Right lobe of liver (tissue), 6 donors: ENCODE data around the gene ENTREP1. TPM values are rescaled to one million over a fixed set of nuclear protein-coding genes. Genes with fewer than 3 reads are reported as not detected.
"Not testable (repeated sequence)": the region's sequence is repeated elsewhere in the genome, so short reads cannot be mapped to it uniquely, and the experiment has no call there.

Source experiments
- ATAC-seq, 4 donors: fragments of 200-7000 bp; cut with Tn5 transposase; one replicate each; pipeline ENCODE4 v1.9.1; 2020; ENCODE audit warnings: mild to moderate bottlenecking in 4 of 4, moderate library complexity in 4 of 4
- DNase-seq, 3 donors: peaks; one replicate each; pipeline ENCODE4 v3.0.0-alpha.2; 2020
- H3K27ac ChIP-seq, 3 donors: fragments of 200-600 bp; one replicate each; pipeline ENCODE4 v1.8.0; 2022
- H3K27me3 ChIP-seq, 2 donors: fragments of 200-600 bp; one replicate each; pipeline ENCODE4 v1.8.0; 2022
- H3K36me3 ChIP-seq, 4 donors: fragments of 200-600 bp; sonication (generic) in 1 of 4; one replicate each; pipeline versions ENCODE4 v1.5.1 to v1.8.0; 2017 to 2022; ENCODE audit warnings: control low read depth in 1 of 4
- H3K4me1 ChIP-seq, 4 donors: fragments of 200-600 bp; sonication (generic) in 1 of 4; one replicate each; pipeline versions ENCODE4 v1.5.1 to v1.8.0; 2017 to 2022; ENCODE audit warnings: control low read depth in 1 of 4
- H3K4me3 ChIP-seq, 3 donors: fragments of 200-600 bp; one replicate each; pipeline ENCODE4 v1.8.0; 2022
- H3K9me3 ChIP-seq, 4 donors: fragments of 200-600 bp; sonication (generic) in 1 of 4; one replicate each; pipeline versions ENCODE4 v1.5.1 to v1.8.0; 2017 to 2022; ENCODE audit warnings: control low read depth in 1 of 4
- CTCF ChIP-seq, 4 donors: fragments of 200-600 bp in 3 of 4; fragments of 450-650 bp in 1 of 4; IDR thresholded peaks; one replicate each; pipeline versions ENCODE4 v1.5.1 to v1.8.0; 2016 to 2022; ENCODE audit warnings: antibody characterized with exemption in 4 of 4, mild to moderate bottlenecking in 2 of 4
- POLR2A ChIP-seq: fragments of 450-650 bp; IDR thresholded peaks from one replicate; pipeline ENCODE4 v1.6.1; 2017; ENCODE audit warnings: antibody characterized with exemption, mild to moderate bottlenecking
- WGBS: methylation state at CpG from one replicate; pipeline ENCODE4 v1.1.6; 2018; ENCODE audit warnings: low coverage, low lambda C conversion rate; ENCODE audit not compliant: insufficient coverage; ENCODE audit errors: missing lambda C conversion rate; 5-methylcytosine and 5-hydroxymethylcytosine counted together
- intact Hi-C, 2 donors: fragments of 100-400 bp; cut with DNase I; formaldehyde crosslinking; loops; one replicate each; pipeline versions ENCODE4 v1.11.2 to v1.14.1; 2022
- total RNA-seq, 6 experiments: library from RNA; depleted of rRNA in 2 of 6; stranded (reverse); fragments of >200 nt in 2 of 6; fragmentation: NEBNext Ultra II Directional in 3 of 6; extraction: Animal tissue kit (Norgen Biotek cat#: 25700) in 3 of 6; gene quantifications; one replicate each; pipeline versions ENCODE4 v1.1.0 to v1.2.4, GENCODE V29; 2016 to 2023
- donor health status: DM: no; HTN: yes; CAD: no.
- donor health status: DM: no; HTN: no; CAD: no.
- donor health status: DM: no; HTN: no; CAD: no.
- donor health status: DM: no; HTN: yes; CAD: no.
- donor health status: DM: no; HTN: yes; CAD: no.

The ENTREP1 gene
- total RNA-seq, 6 experiments from 2014 or later: 0.12 to 0.42 (median 0.30) TPM

- Histone ChIP-seq H3K9me3 (no peaks in the 10 kb centered on the region), H3K27me3 (no peaks in the 10 kb centered on the region), H3K27ac (no peak overlapping the region), H3K36me3 (no peaks in the 10 kb centered on the region), H3K4me3 (no peak overlapping the region), H3K4me1 (no peaks in the 10 kb centered on the region)
- DNase-seq (no peak), ATAC-seq (no peak)
- TF ChIP-seq CTCF (IDR thresholded peaks at IDR 0.05): no peak
- TF ChIP-seq POLR2A: no peak
- no CpG with 5 or more reads among the region's 5 CpGs for WGBS
- intact Hi-C loops: no loop called here
These were observed 70.7 kb downstream of the ENTREP1 start for GRCh38 chr9:69395718-69396117.

DNA sequence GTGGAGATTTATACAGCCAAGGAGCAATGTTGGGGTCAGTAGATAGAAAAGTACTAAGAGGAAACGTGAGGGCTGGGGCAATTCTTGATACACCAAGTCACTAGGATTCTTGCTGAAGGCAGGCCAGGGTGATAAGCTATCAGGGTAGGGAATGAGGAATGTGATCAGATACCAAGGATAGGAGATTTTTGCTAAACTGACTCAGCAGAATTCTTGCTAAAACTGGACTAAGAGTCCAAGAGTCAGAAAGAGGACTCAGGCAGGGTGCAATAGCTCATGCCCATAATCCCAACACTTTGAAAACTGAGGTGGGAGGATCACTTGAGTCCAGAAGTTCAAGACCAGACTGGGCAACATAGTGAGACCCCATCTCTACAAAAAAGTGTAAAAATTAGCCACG is 71.7 kb downstream of the ENTREP1 start:
- Histone ChIP-seq H3K27me3 (no peaks in the 10 kb centered on the region), H3K4me3 (no peak overlapping the region), H3K36me3 (no peaks in the 10 kb centered on the region), H3K27ac (no peak overlapping the region), H3K4me1 (no peaks in the 10 kb centered on the region), H3K9me3 (no peaks in the 10 kb centered on the region)
- no peak for TF ChIP-seq CTCF (IDR thresholded peaks at IDR 0.05)
- TF ChIP-seq POLR2A: no peak
- DNase-seq (no peak), ATAC-seq (no peak)
- WGBS: 92% methylated on average over 2 of the region's 2 CpGs
- intact Hi-C loops: no loop called here

DNA sequence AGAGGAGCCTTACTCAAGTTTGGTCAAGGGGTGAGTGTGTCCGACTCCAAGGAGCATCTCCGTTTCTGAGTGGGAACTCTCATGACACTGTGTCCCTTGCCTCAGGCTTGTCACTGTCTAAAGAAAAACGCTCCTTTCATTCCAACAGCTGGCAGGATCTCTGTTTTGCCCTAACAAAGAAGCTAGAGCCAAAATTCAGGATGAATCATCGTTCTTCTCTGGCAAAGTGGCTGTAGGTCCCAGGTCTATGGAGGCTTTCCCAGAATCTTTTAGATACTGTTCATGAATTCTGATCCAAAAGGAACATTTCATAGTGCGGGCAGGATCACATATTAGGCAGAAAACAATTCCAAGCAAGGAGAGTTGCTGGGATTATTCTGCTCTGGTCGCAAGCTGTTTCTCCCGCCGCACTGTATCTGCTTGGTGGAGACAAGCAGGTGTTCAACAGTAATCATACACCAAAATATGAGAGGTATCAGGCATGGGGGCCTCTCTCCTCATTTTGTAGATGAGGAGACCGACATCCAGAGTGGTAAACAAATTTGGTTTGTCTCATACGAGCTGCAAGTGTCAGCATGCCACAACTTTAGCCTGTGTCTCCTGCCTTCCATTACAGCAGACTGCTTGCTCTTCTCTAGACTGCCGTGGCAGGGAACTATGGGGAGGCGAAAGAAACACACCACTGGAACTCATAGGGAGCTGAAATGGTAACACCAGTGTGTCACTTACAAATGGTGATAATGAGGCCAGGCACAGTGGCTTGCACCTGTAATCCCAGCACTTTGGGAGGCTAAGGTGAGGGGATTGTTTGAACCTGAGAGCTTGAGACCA is 72.6 kb downstream of the ENTREP1 start:
- Histone ChIP-seq H3K4me3 (no peak overlapping the region), H3K4me1 (no peaks in the 10 kb centered on the region), H3K27ac (no peak overlapping the region), H3K27me3 (no peaks in the 10 kb centered on the region), H3K9me3 (no peaks in the 10 kb centered on the region), H3K36me3 (no peaks in the 10 kb centered on the region)
- ATAC-seq: no peak
- intact Hi-C loops: no loop called here
- DNase-seq: no peak
- WGBS: 55% methylated on average over 9 of the region's 12 CpGs
- no peak for TF ChIP-seq CTCF (IDR thresholded peaks at IDR 0.05)
- no peak for TF ChIP-seq POLR2A

GRCh38 chr9:69400470-69400869 is 75.5 kb downstream of the ENTREP1 start:
- Histone ChIP-seq H3K27ac (no peak overlapping the region), H3K27me3 (no peaks in the 10 kb centered on the region), H3K9me3 (no peaks in the 10 kb centered on the region), H3K4me3 (no peak overlapping the region), H3K4me1 (no peaks in the 10 kb centered on the region), H3K36me3 (no peaks in the 10 kb centered on the region)
- ATAC-seq (no peak), DNase-seq (no peak)
- intact Hi-C loops: no loop called here
- TF ChIP-seq CTCF (IDR thresholded peaks at IDR 0.05) (no peak), POLR2A (no peak)
- WGBS: 88% methylated on average over 1 of the region's 1 CpG

DNA sequence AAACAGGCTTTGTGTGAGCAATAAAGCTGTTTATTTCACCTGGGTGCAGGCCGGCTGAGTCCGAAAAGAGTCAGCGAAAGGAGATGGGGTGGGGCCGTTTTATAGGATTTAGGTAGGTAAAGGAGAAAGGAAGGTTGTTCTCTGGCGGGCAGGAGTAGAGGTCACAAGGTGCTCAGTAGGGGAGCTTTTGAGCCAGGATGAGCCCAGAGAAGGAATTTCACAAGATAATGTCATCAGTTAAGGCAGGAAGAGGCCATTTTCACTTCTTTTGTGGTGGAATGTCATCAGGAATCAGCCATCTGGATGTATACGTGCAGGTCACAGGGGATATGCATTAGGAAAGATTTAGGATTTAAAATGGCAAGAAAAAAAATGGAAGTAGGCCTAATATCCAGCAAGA is 84.9 kb downstream of the ENTREP1 start:
- H3K36me3 ChIP-seq, H3K9me3 ChIP-seq, H3K27ac ChIP-seq, intact Hi-C loops, ATAC-seq, H3K27me3 ChIP-seq, H3K4me3 ChIP-seq, H3K4me1 ChIP-seq, DNase-seq: not testable (repeated sequence)
- WGBS: 87% methylated on average over 6 of the region's 6 CpGs
